Prostate gland (tissue), 2 donors: Measurements from ENCODE around the gene RTN4R.

Source experiments
- CTCF ChIP-seq, 4 experiments: fragments of 200-600 bp in 2 of 4; fragments of 450-650 bp in 2 of 4; sonication (generic) in 2 of 4; IDR thresholded peaks; 1 replicate in 3 of 4; 2 replicates in 1 of 4; pipeline ENCODE4 v1.5.1; 2016 to 2019; ENCODE audit warnings: antibody characterized with exemption in 4 of 4, mild to moderate bottlenecking in 2 of 4, moderate library complexity in 2 of 4
- POLR2A ChIP-seq: fragments of 450-650 bp; IDR thresholded peaks from one replicate; pipeline ENCODE4 v1.6.1; 2016; ENCODE audit warnings: antibody characterized with exemption, mild to moderate bottlenecking

GRCh38 chr22:20267441-20268278 is 458 bp downstream of the RTN4R start:
- TF ChIP-seq POLR2A (no peak), CTCF (IDR thresholded peaks at IDR 0.05) (no peak)
